C4-2B (cell line): Measurements from ENCODE around the gene TNFRSF13B.
"Not testable (repeated sequence)": the region's sequence is repeated elsewhere in the genome, so short reads cannot be mapped to it uniquely, and the experiment has no call there.

Source experiments
- H3K27ac ChIP-seq: fragments of 450-650 bp; 2 replicates; pipeline ENCODE4 v1.5.1; 2017
- ZFX ChIP-seq: fragments of 450-650 bp; IDR thresholded peaks from 2 replicates; pipeline ENCODE4 v1.6.1; 2017
- TF ChIP-seq, protein P1 (sequence below): fragments of 450-650 bp; conservative IDR thresholded peaks from 2 replicates; pipeline ENCODE4 v1.5.1; 2017; ENCODE audit warnings: mild to moderate bottlenecking

The TNFRSF13B gene

DNA sequence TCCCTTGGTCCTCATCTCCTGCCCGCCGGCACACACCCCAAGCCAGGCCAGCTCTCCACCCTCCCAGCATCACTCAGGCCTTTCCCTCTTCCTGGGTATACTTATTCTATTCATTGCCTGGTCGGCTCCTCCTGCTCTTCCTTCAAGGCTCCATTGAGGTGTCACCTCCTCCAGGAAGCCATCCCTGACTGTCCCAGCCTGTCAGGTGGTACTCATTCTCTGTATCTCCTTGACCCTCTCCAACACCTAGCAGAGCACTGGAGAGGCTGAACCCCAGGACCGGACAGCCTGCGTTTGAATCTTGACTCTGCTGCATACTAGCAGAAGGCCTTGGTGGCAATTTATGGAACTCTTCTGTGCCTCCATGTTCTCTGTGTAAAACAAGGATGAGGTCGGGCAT is 428 bp upstream of the TNFRSF13B start:
- H3K27ac ChIP-seq: no peak overlapping the region
- no peak for TF ChIP-seq ZFX
- TF ChIP-seq, protein P1, sequence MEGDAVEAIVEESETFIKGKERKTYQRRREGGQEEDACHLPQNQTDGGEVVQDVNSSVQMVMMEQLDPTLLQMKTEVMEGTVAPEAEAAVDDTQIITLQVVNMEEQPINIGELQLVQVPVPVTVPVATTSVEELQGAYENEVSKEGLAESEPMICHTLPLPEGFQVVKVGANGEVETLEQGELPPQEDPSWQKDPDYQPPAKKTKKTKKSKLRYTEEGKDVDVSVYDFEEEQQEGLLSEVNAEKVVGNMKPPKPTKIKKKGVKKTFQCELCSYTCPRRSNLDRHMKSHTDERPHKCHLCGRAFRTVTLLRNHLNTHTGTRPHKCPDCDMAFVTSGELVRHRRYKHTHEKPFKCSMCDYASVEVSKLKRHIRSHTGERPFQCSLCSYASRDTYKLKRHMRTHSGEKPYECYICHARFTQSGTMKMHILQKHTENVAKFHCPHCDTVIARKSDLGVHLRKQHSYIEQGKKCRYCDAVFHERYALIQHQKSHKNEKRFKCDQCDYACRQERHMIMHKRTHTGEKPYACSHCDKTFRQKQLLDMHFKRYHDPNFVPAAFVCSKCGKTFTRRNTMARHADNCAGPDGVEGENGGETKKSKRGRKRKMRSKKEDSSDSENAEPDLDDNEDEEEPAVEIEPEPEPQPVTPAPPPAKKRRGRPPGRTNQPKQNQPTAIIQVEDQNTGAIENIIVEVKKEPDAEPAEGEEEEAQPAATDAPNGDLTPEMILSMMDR: no peak

DNA sequence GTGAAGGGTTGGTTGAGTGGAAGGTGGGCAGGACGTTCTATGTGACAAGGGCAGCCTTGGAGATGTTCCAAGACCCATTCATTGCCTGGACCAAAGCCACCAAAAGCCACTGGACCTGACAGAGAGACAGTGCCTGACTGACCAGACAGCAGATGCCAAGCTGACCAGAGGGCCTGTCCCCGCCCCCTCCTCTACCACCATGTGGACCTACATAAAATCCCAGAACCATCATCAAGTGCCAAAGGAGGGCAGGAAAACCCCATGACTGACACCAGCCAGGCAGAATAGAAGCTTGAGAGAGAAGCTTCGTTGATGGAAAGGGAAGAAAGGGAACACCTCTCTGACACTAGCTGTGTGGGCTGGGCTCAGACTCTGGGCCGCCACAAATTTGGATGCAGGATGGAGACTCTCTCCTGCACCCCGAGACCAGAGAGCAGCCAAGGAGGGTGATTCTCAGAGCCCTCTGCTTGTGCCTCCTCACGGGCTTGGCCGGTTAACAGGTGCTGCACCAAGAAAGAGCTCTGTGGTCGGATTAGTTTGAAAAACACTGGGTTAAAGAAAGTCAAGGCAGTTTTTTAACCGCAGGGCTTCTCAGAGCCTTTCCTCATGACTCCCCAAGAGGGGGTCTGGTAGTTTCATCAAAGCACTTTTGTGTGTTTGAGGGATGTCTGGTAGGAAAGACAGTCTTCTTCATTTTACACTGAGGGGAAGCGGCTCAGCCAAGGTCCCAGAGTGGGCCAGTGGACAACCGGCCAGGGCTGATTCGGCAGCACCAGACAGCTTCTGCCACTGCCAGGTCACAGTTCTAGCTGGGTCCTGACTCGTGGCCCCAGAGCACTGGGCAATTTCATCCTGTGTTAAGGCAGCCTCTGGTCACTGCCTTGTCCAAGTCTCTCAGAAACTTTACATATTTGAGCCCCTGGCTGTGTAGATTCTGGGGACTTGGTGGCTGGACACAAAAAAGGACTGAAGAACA is 1.7 kb downstream of the TNFRSF13B start:
- TF ChIP-seq, protein P1: no peak
- TF ChIP-seq ZFX: no peak
- H3K27ac ChIP-seq: no peak overlapping the region

DNA sequence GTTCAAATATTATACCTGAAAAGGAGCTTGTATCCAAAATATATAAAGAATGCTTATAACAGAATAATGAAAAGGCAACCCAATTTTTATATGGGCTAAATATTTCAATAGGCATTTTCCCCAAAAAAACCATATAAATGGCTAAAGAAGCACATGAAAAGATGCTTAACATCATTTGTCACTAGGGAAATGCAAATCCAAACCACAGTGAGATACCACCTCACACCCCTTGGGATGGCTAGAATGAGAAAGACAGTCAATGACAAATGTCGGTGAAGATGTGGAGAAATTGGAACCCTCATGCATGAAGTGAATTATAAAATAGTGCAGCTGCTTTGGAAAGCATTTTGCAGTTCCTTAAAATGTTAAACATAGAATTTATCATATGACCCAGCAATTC is 3.1 kb downstream of the TNFRSF13B start:
- no peak overlapping the region for H3K27ac ChIP-seq
- TF ChIP-seq, protein P1: no peak
- TF ChIP-seq ZFX: no peak

DNA sequence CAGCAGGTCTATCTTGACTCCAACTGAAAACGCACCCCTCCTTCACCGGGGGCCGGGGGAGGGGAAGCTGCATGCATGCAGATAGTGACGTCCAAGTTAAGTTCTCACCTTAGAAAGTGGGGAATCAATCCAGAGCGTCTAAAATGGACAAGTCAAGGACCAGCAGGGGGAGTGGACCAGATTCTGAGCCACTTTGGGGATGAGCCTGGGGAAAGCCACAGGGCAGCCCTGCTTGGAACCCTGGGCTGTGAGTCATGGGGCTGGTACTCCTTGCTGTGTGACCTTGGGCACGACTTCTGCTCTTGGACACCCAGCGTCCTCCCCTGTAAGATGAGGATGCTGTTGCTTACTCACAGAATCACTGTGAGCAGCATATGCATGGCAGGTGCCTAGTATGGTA is 9.1 kb downstream of the TNFRSF13B start:
- H3K27ac ChIP-seq: no peak overlapping the region
- TF ChIP-seq, protein P1: no peak
- TF ChIP-seq ZFX: no peak

DNA sequence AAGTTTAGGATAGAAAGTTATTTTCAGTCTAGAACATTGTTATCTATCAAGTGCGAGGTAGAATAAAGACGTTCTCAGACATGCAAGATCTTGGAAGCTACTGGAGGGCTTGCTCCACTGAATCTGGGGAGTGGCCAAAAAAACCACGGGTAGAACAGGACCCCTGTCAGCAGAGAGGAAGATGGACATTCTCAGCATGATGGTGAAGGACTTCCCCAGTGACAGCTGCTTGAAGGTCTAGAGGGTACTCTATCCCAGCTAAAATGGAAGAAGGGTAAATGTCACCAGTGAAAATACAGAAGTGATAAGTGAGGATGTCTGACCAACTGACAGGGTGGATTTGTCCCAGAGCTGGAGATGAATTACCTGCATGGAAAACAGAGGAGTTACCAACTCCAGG is 10.1 kb downstream of the TNFRSF13B start:
- TF ChIP-seq, protein P1: no peak
- TF ChIP-seq ZFX: no peak
- no peak overlapping the region for H3K27ac ChIP-seq

DNA sequence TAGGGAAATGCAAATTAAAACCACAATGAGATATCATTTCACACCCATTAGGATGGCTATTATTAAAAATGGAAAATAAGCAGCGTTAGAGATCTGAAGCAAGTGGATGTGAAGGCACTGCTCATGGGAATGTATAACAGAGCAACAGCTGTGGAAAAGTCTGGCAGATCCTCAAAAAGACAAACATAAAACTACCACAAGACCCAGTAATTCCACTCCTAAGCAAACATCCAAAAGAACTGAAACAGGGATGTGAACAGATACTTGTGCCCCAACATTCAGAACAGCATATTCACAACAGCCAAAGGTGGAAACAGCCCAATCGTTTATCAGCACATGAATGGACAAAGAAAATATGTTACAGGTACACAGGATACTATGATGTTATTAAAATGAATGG is 10.9 kb downstream of the TNFRSF13B start:
- H3K27ac ChIP-seq: not testable (repeated sequence)

DNA sequence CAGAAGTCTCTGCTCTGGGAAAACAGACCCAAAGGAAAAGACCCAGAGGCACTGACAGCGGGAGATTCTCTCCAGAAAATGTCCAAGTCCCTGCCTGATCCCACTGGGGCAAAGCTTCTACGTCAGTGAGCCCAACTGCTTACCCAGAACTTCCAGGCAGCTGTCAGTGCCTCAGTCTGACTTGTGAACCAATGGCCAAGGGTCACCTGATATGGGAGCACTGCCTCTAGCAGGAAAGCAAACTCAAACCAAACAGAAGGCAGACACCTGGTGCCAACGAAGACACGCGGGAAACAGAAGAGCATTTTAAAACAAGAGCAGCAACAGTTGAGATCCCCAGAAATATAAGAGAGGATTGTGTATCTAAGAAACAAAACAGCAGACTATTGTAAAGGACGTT is 16.9 kb downstream of the TNFRSF13B start:
- not testable (repeated sequence) for H3K27ac ChIP-seq

DNA sequence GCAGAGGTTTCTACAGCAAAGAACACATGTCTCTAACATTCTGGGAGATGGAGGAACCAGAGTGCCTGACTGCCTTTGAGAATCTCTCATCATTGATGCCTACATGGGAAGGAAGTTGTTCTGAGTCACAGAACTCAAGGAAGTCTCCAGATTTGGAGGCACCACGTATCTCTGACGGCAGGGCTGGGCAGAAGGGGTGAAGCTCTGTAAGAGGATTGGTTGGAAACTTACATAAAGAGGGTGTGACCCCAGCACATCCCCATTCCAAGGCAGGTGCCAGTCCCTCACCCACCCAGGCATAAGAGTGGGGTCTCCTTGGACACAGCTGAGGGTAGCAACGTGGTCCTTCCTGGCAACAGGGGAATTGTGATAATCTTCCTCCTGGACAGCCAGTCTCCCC is 17.4 kb downstream of the TNFRSF13B start:
- no peak overlapping the region for H3K27ac ChIP-seq
- no peak for TF ChIP-seq ZFX
- TF ChIP-seq, protein P1: no peak
